RWPE1 (cell line): ENCODE measurements around the gene SMPD3.
A peak's percentile ranks its signal among the peaks of the same experiment; 100 is the strongest.

Experiments used
- CTCF ChIA-PET: fragments of 350-600 bp; sonication (Branson Sonifier 250); formaldehyde crosslinking; extraction: SDS; loops from one replicate; lab custom pipeline; 2021; lab: Yijun Ruan, JAX
- POLR2A ChIA-PET: fragments of 400-600 bp; formaldehyde crosslinking; extraction: SDS; loops from one replicate; lab custom pipeline; 2020; ENCODE audit warnings: antibody characterized with exemption; ENCODE audit not compliant: low non-redundant PET; lab: Yijun Ruan, JAX
- DNase-seq: peaks from one replicate; pipeline ENCODE4 v3.0.0; 2012; ENCODE audit warnings: low spot score
- H3K27ac ChIP-seq: fragments of 450-650 bp; 2 replicates; pipeline ENCODE4 v1.5.1; 2017
- TF ChIP-seq, protein P1 (sequence below): fragments of 450-650 bp; conservative IDR thresholded peaks from 2 replicates; pipeline ENCODE4 v1.5.1; 2017; ENCODE audit warnings: low read depth, mild to moderate bottlenecking

The SMPD3 gene

DNA sequence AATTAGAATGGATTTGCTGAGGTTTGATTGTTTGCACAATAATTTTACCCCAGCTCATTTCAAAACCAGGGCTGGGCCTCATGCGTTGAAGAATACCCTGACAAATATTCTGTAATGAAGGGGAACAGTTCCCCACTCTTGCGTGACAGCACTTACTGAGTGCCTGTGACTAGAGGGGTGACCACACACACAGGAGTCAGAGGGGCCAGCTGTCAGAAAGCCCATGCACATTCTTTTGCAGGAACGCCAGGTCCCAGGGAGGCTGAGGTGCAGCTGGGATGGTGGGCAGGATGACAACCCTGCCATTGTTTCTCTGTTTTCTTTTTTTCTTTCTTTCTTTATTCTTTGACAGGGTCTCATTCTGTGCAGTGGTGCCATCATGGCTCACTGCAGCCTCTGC lies 44.6 kb downstream of the SMPD3 start:
- TF ChIP-seq, protein P1, sequence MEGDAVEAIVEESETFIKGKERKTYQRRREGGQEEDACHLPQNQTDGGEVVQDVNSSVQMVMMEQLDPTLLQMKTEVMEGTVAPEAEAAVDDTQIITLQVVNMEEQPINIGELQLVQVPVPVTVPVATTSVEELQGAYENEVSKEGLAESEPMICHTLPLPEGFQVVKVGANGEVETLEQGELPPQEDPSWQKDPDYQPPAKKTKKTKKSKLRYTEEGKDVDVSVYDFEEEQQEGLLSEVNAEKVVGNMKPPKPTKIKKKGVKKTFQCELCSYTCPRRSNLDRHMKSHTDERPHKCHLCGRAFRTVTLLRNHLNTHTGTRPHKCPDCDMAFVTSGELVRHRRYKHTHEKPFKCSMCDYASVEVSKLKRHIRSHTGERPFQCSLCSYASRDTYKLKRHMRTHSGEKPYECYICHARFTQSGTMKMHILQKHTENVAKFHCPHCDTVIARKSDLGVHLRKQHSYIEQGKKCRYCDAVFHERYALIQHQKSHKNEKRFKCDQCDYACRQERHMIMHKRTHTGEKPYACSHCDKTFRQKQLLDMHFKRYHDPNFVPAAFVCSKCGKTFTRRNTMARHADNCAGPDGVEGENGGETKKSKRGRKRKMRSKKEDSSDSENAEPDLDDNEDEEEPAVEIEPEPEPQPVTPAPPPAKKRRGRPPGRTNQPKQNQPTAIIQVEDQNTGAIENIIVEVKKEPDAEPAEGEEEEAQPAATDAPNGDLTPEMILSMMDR = no peak
- DNase-seq = no peak
- H3K27ac ChIP-seq = no peak overlapping the region
- CTCF ChIA-PET = interaction anchor here (0.6 to 0.7 kb wide), 3 partner anchors 8 to 666 kb away, joined by 3 to 4 read pairs (median 4); no protein-coding TSS in a partner anchor
- POLR2A ChIA-PET = interaction anchor here (0.9 kb wide), 1 partner anchor 31 kb away, joined by 3 read pairs; no protein-coding TSS in a partner anchor

DNA sequence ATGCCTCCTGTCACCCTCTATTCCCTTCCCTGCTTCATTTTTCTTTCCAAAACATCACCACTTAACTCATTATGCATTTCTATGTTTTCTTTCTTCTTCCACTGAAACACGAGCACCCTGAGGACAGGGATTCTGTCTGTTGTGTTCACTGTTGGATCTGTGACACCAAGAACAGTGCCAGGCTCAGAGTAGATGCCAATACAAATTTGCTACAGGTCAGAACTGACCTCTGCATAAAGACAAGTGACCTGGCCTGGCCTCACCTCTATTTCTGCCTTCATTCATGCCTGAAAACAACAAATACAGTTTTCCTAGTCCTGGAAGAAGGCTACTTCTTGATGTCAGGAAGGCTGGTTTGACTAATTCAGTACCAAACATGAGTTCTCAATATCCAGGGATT lies 45.1 kb downstream of the SMPD3 start:
- ChIA-PET POLR2A (no interaction called here), CTCF (interaction anchor here (0.6 kb wide), 1 partner anchor 667 kb away, joined by 4 read pairs; no protein-coding TSS in a partner anchor)
- no peak overlapping the region for H3K27ac ChIP-seq
- no peak for DNase-seq
- TF ChIP-seq, protein P1 = no peak

DNA sequence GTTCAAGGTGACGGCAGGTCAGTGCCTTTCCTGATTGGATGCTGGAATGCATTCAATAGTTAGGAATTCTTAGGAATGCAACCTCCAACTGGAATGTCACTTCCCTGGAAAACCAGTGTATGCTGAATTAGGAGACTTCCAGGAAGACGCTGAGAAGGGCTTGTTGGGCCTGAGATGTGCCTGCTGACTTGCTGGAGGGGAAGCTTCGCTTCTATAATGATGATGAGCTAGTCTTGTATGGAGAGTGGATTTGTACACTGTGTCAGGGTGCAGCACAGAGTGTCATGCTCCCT lies 45.6 kb downstream of the SMPD3 start:
- DNase-seq = no peak
- no peak overlapping the region for H3K27ac ChIP-seq
- ChIA-PET CTCF (no interaction called here), POLR2A (no interaction called here)
- TF ChIP-seq, protein P1 = no peak

DNA sequence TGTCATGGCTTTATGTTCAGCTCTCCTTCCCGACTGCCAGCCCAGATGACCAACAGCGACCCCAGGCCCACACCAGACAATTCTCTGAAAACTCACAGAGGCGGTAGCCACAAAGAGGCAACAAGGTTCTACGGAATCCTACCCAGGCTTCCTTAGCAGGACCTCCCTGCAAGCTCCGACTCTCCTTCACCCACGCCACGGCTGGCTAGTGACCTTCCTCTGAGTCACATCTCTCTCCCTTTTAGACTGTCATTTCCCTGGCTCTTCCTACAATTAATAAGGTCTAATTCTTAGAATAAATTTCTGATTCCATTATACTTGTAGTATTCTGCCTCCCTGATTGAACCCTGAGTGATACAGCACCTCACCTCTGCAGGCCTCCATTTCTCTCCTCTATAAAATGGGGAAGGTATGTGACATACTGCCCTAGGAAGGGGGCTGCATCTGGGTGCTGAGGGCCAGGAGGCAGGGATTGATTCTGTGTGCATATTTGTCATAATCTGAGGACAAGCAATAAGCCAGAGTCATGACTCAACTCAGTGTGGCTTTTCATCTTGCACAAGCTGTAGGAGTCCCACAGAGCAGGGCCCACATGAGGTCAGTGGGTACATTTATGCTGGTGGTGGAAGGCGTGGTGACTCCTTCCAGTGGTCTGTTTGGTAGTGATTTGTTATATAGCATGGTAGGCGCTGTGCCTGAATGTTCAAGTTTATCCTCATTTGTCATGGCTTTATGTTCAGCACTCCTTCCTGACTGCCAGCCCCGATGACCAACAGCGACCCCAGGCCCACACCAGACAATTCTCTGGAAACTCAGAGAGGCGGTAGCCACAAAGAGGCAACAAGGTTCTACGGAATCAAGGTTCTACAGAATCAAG lies 46.2 kb downstream of the SMPD3 start:
- DNase-seq = peak; percentile 25
- ChIA-PET POLR2A (no interaction called here), CTCF (interaction anchor here (0.6 kb wide), 1 partner anchor 108 kb away, joined by 3 read pairs; no protein-coding TSS in a partner anchor)
- TF ChIP-seq, protein P1 = no peak
- no peak overlapping the region for H3K27ac ChIP-seq

DNA sequence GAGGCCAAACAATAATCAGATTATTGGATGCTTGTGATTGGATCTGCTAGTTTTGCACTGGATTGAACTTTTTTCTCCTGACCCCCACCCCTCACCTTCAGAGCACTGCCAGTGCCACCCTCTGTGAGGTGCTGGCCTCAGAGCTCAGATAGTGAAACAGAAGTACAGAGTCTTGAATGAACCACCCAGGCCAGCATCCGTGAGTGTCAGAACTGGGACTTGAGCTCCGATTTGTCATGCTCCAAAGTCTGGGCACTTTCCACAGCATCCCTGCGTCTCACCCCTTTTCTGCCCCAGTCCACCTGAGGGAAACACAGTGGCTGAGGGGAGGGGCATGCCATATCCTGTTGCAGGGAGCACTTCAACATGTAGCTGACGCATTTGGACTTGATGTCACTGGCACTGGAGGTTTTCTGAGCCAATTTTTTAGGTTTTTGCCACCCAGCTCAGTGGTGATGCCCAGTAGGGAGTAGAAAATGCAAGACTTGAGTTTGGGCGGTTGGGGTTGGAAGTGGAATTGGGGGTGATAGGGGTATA lies 47.3 kb downstream of the SMPD3 start:
- H3K27ac ChIP-seq = no peak overlapping the region
- TF ChIP-seq, protein P1 = no peak
- ChIA-PET CTCF (interaction anchor here (0.7 to 1.8 kb wide), 2 partner anchors 16 to 109 kb away, joined by 3 to 5 read pairs; no protein-coding TSS in a partner anchor), POLR2A (interaction anchor here (0.6 kb wide), 1 partner anchor 83 kb away, joined by 3 read pairs; no protein-coding TSS in a partner anchor)
- DNase-seq = no peak

DNA sequence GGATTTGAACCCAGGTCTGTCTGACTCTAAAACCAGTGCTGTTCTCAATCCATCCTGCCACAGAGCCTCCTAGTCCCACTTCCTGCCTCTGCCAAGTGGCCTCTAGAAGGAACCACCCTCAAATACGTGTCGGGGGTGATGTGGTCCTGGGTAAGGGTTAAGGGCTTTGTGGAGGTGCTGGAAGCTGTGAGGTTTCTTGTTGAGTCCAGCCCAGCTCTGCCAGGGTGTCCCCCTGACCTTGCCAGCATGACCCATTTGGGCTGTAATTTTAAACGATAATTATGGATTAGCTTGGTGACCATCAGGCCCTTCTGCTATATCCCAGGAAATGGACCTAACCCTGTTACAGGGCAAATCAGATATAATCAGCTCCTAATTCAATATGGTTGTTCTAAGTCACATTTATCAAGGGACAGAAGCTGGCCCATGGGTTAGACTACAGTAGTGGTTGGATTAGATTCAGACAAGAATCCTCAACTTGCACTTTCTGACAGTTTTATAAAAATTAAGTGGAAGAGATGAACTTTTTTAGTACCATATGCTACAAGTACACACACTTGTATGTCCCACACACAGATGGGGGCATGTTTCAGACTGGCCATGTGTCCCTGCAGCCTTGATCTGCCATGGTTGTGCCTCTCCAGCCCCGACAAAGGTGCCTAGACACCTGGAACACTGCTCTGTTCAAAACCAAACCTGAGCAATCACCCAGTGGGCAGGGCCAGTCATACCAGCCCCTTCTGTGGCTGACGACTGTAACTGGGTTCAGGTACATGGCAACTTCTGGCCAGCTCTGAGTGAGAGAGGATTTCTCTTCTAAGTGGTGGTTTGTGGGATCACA lies 48.0 kb downstream of the SMPD3 start:
- TF ChIP-seq, protein P1 = no peak
- no peak for DNase-seq
- ChIA-PET CTCF (interaction anchor here (0.7 to 1.8 kb wide), 2 partner anchors 17 to 110 kb away, joined by 3 to 5 read pairs; no protein-coding TSS in a partner anchor), POLR2A (interaction anchor here (0.6 kb wide), 1 partner anchor 82 kb away, joined by 3 read pairs; no protein-coding TSS in a partner anchor)
- H3K27ac ChIP-seq = no peak overlapping the region
